ENCODE data around the gene FRS3.
A peak's percentile ranks its signal among the peaks of the same experiment; 100 is the strongest.

- TF ChIP-seq CTCF (IDR thresholded peaks at IDR 0.05; ENCODE audit: low read depth, low read length) (peak; percentile 4), POLR2A (IDR thresholded peaks at IDR 0.05; ENCODE audit: extremely low read depth, insufficient read length) (no peak), MAX (IDR thresholded peaks at IDR 0.05; ENCODE audit: low read depth, low read length) (no peak)
These were observed 54.9 kb downstream of the FRS3 start for GRCh38 chr6:41724586-41725501.
